ENCODE results near the gene ACBD5. TPM values are rescaled to one million over a fixed set of nuclear protein-coding genes. Genes with fewer than 3 reads are reported as not detected.
"Not testable (repeated sequence)": the region's sequence is repeated elsewhere in the genome, so short reads cannot be mapped to it uniquely, and the experiment has no call there.

ACBD5 gene
- 10 to 100 TPM; 10.4 to 27.0 (median 12.6) TPM for total RNA-seq

GRCh38 chr10:27240212-27241009 lies at the start of gene ACBD5:
Gene ACBD5 (minus strand): TSS chr10:27240797. CDS start chr10:27240688, 109 bp downstream.
- intact Hi-C loops (cut with DNase I): no loop called here
- 0% methylated on average over 7 of the region's 64 CpGs for WGBS, 2 donors
- Histone ChIP-seq H3K4me1 (peaks cover 0 to 67% (median 16%) of the 10 kb centered on the region in 3 donors), H3K9me3 (no peaks in the 10 kb centered on the region), H3K27me3 (no peaks in the 10 kb centered on the region), H3K27ac (peak within 1 kb of the TSS; percentile 94 to 99 (median 97)), H3K36me3 (no peaks in the 10 kb centered on the region), H3K4me3 (peak within 1 kb of the TSS; percentile 70 to 92 (median 82))
- peak; percentile 71 for DNase-seq
- TF ChIP-seq POLR2A (IDR thresholded peaks at IDR 0.05): peak in 2 of 4 donors; percentile 55 to 77
- TF ChIP-seq CTCF (IDR thresholded peaks at IDR 0.05): no peak

GRCh38 chr10:27285093-27285492 lies 44.5 kb upstream of the ACBD5 start:
- no peaks in the 10 kb centered on the region for H3K4me1 ChIP-seq
- H3K27ac ChIP-seq: no peak overlapping the region
- TF ChIP-seq CTCF (IDR thresholded peaks at IDR 0.05) (peak in 2 of 6 experiments; percentile 14 to 23), POLR2A (IDR thresholded peaks at IDR 0.05) (no peak)
- DNase-seq: no peak
- no peak overlapping the region for H3K4me3 ChIP-seq
- H3K36me3 ChIP-seq: no peaks in the 10 kb centered on the region
- WGBS, 2 donors: 32 to 44% methylated on average over 3 of the region's 3 CpGs
- intact Hi-C loops (cut with DNase I): no loop called here
- H3K9me3 ChIP-seq: no peaks in the 10 kb centered on the region
- H3K27me3 ChIP-seq: no peaks in the 10 kb centered on the region

- Histone ChIP-seq H3K4me1 (no peaks in the 10 kb centered on the region), H3K27me3 (peaks cover 0 to 8% (median 0%) of the 10 kb centered on the region in 4 donors), H3K4me3 (no peak overlapping the region), H3K36me3 (no peaks in the 10 kb centered on the region), H3K9me3 (peaks cover 0 to 5% (median 0%) of the 10 kb centered on the region in 3 donors), H3K27ac (no peak overlapping the region)
- intact Hi-C loops (cut with DNase I): no loop called here
- DNase-seq: no peak
- TF ChIP-seq CTCF (IDR thresholded peaks at IDR 0.05) (no peak), POLR2A (IDR thresholded peaks at IDR 0.05) (no peak)
These were observed 36.0 kb upstream of the ACBD5 start for GRCh38 chr10:27276581-27276980.

- intact Hi-C loops (cut with DNase I); H3K27ac ChIP-seq; H3K9me3 ChIP-seq; H3K4me1 ChIP-seq; H3K36me3 ChIP-seq; DNase-seq; H3K4me3 ChIP-seq: not testable (repeated sequence)
- WGBS, 2 donors: 64 to 68% methylated on average over 3 of the region's 3 CpGs
- H3K27me3 ChIP-seq: peaks cover 0 to 42% (median under 1%) of the 10 kb centered on the region in 4 donors
These were observed 25.4 kb upstream of the ACBD5 start for GRCh38 chr10:27266025-27266424.

- H3K9me3 ChIP-seq; H3K4me3 ChIP-seq; H3K27ac ChIP-seq; DNase-seq; H3K36me3 ChIP-seq; intact Hi-C loops (cut with DNase I): not testable (repeated sequence)
- 80 to 86% methylated on average over 6 to 7 of the region's 7 CpGs for WGBS, 2 donors
- peaks cover 0 to 74% (median 8%) of the 10 kb centered on the region in 4 donors for H3K27me3 ChIP-seq
- peaks cover 0 to 15% (median 8%) of the 10 kb centered on the region in 3 donors for H3K4me1 ChIP-seq
These were observed 22.2 kb upstream of the ACBD5 start for GRCh38 chr10:27262788-27263187.
